GM23248 (cell line): Measurements from ENCODE around the gene MYO5C. TPM values are rescaled to one million over a fixed set of nuclear protein-coding genes. Genes with fewer than 3 reads are reported as not detected.

ENCODE experiments used
- DNase-seq: peaks from one replicate; pipeline ENCODE4 v3.0.0-alpha.2; 2015
- H2AFZ ChIP-seq: fragments of 200-600 bp; sonication (generic); 2 replicates; pipeline ENCODE4 v1.6.1; 2016; ENCODE audit warnings: antibody characterized with exemption
- H3F3A ChIP-seq: fragments of 200-600 bp; sonication (generic); 2 replicates; pipeline ENCODE4 v1.6.1; 2016; ENCODE audit warnings: mild to moderate bottlenecking, antibody characterized with exemption, mixed run types; ENCODE audit not compliant: insufficient read depth
- H3K27ac ChIP-seq: fragments of 200-600 bp; sonication (generic); 2 replicates; pipeline ENCODE4 v1.5.1; 2016; ENCODE audit warnings: mild to moderate bottlenecking
- H3K27me3 ChIP-seq: fragments of 200-600 bp; sonication (generic); replicated peaks from 2 replicates; pipeline ENCODE4 v1.6.1; 2016; ENCODE audit warnings: mild to moderate bottlenecking; ENCODE audit not compliant: insufficient read depth
- H3K36me3 ChIP-seq: fragments of 200-600 bp; sonication (generic); 2 replicates; pipeline ENCODE4 v1.6.1; 2016; ENCODE audit warnings: low read depth, mild to moderate bottlenecking
- H3K4me1 ChIP-seq: fragments of 200-600 bp; sonication (generic); 2 replicates; pipeline ENCODE4 v1.6.1; 2016; ENCODE audit warnings: mild to moderate bottlenecking; ENCODE audit not compliant: insufficient read depth
- H3K4me2 ChIP-seq: fragments of 200-600 bp; sonication (generic); one replicate; pipeline ENCODE4 v1.6.1; 2016; ENCODE audit warnings: mild to moderate bottlenecking; ENCODE audit not compliant: unreplicated experiment
- H3K4me3 ChIP-seq: fragments of 200-600 bp; sonication (generic); 2 replicates; pipeline ENCODE4 v1.5.1; 2016; ENCODE audit warnings: mild to moderate bottlenecking
- H3K79me2 ChIP-seq: fragments of 200-600 bp; sonication (generic); 2 replicates; pipeline ENCODE4 v1.6.1; 2016; ENCODE audit warnings: mild to moderate bottlenecking; ENCODE audit not compliant: insufficient read depth
- H3K9ac ChIP-seq: fragments of 200-600 bp; sonication (generic); 2 replicates; pipeline ENCODE4 v1.6.1; 2016; ENCODE audit warnings: mild to moderate bottlenecking
- H3K9me2 ChIP-seq: fragments of 200-600 bp; sonication (generic); 2 replicates; pipeline ENCODE4 v1.6.1; 2016; ENCODE audit warnings: mixed run types, mild to moderate bottlenecking, moderate library complexity; ENCODE audit not compliant: insufficient read depth
- H3K9me3 ChIP-seq: fragments of 200-600 bp; sonication (generic); one replicate; pipeline ENCODE4 v1.6.1; 2017; ENCODE audit warnings: low read depth
- H4K20me1 ChIP-seq: fragments of 200-600 bp; sonication (generic); 2 replicates; pipeline ENCODE4 v1.6.0; 2016; ENCODE audit not compliant: insufficient read depth
- EZH2 ChIP-seq: fragments of 200-600 bp; sonication (generic); IDR thresholded peaks from 2 replicates; pipeline ENCODE4 v1.6.1; 2018; ENCODE audit warnings: antibody characterized with exemption, mild to moderate bottlenecking; ENCODE audit not compliant: insufficient read depth, poor library complexity, severe bottlenecking
- EZH2phosphoT487 ChIP-seq: fragments of 200-600 bp; sonication (generic); IDR thresholded peaks from 2 replicates; pipeline ENCODE4 v1.6.1; 2018; ENCODE audit warnings: antibody characterized with exemption, moderate library complexity, mild to moderate bottlenecking, low read depth; ENCODE audit not compliant: insufficient read depth
- WGBS, 2 experiments: methylation state at CpG; one replicate each; pipeline ENCODE4 v1.1.6; 2015 to 2017; ENCODE audit warnings: low lambda C conversion rate in 2 of 2, low coverage in 1 of 2; ENCODE audit errors: missing lambda C conversion rate in 2 of 2; 5-methylcytosine and 5-hydroxymethylcytosine counted together
- in situ Hi-C: fragments of 300-500 bp; cut with MboI; formaldehyde crosslinking; loops from 2 replicates; pipeline ENCODE4 v1.15.0; 2020
- polyA plus RNA-seq: library from polyadenylated mRNA; unstranded; fragments of >200 nt; fragmentation: Nextera tagmentation; extraction: Ambion mirVana; gene quantifications from 2 replicates; pipeline ENCODE4 v1.2.1, GENCODE V29; 2016
- total RNA-seq: library from RNA; depleted of rRNA; stranded (reverse); fragments of >200 nt; shearing (Covaris generic); gene quantifications from 2 replicates; pipeline ENCODE4 v1.2.3, GENCODE V29; 2014

Gene MYO5C
- total and polyA plus RNA-seq, 2 experiments from 2014 or later = not detected

GRCh38 chr15:52283281-52283680 lies 12.3 kb downstream of the MYO5C start:
- Histone ChIP-seq H3K36me3 (no peaks in the 10 kb centered on the region), H3K79me2 (no peaks in the 10 kb centered on the region), H3F3A (no peaks in the 10 kb centered on the region), H3K27ac (no peak overlapping the region), H3K9ac (no peak overlapping the region), H2AFZ (no peak overlapping the region), H3K4me1 (no peaks in the 10 kb centered on the region), H4K20me1 (no peaks in the 10 kb centered on the region), H3K9me3 (no peaks in the 10 kb centered on the region), H3K4me2 (no peak overlapping the region), H3K27me3 (peaks cover 5% of the 10 kb centered on the region; the same call in 1 of the 2 replicates), H3K4me3 (no peak overlapping the region), H3K9me2 (no peaks in the 10 kb centered on the region)
- TF ChIP-seq EZH2phosphoT487 (no peak), EZH2 (no peak)
- in situ Hi-C loops = no loop called here
- DNase-seq = no peak
- 72 to 81% methylated on average over 6 of the region's 6 CpGs for WGBS, 2 experiments

- Histone ChIP-seq H3K79me2 (no peaks in the 10 kb centered on the region), H3K27ac (no peak overlapping the region), H3K36me3 (no peaks in the 10 kb centered on the region), H3K4me3 (no peak overlapping the region), H2AFZ (no peak overlapping the region), H3F3A (no peaks in the 10 kb centered on the region), H4K20me1 (no peaks in the 10 kb centered on the region), H3K4me2 (no peak overlapping the region), H3K9me2 (no peaks in the 10 kb centered on the region), H3K4me1 (no peaks in the 10 kb centered on the region), H3K9ac (no peak overlapping the region), H3K9me3 (no peaks in the 10 kb centered on the region), H3K27me3 (peaks cover 5% of the 10 kb centered on the region; the same call in 1 of the 2 replicates)
- no peak for DNase-seq
- TF ChIP-seq EZH2phosphoT487 (no peak), EZH2 (no peak)
- in situ Hi-C loops = no loop called here
- 86 to 92% methylated on average over 14 of the region's 14 CpGs for WGBS, 2 experiments
Observed at GRCh38 chr15:52282418-52282817, 13.2 kb downstream of the MYO5C start.

GRCh38 chr15:52281085-52282035 lies 14.2 kb downstream of the MYO5C start:
- WGBS, 2 experiments = 19 to 20% methylated on average over 10 of the region's 10 CpGs
- in situ Hi-C loops = no loop called here

GRCh38 chr15:52280326-52281084 lies 15.1 kb downstream of the MYO5C start:
- WGBS, 2 experiments = 74 to 82% methylated on average over 11 of the region's 11 CpGs
- Histone ChIP-seq H3K4me1 (no peaks in the 10 kb centered on the region), H3F3A (no peaks in the 10 kb centered on the region), H3K27ac (no peak overlapping the region), H2AFZ (no peak overlapping the region), H3K9ac (no peak overlapping the region), H3K4me3 (no peak overlapping the region), H3K79me2 (no peaks in the 10 kb centered on the region), H3K4me2 (no peak overlapping the region), H3K9me3 (no peaks in the 10 kb centered on the region), H3K9me2 (no peaks in the 10 kb centered on the region), H3K36me3 (no peaks in the 10 kb centered on the region), H3K27me3 (peaks cover 5% of the 10 kb centered on the region; the same call in 1 of the 2 replicates), H4K20me1 (no peaks in the 10 kb centered on the region)
- in situ Hi-C loops = no loop called here
- TF ChIP-seq EZH2phosphoT487 (no peak), EZH2 (no peak)
- DNase-seq = no peak

More at GRCh38 chr15:52281085-52282035, 14.2 kb downstream of the MYO5C start:
- no peak overlapping the region for H2AFZ ChIP-seq
- H3F3A ChIP-seq = no peaks in the 10 kb centered on the region
- H3K27ac ChIP-seq = no peak overlapping the region
- H3K9me3 ChIP-seq = no peaks in the 10 kb centered on the region
- no peaks in the 10 kb centered on the region for H3K79me2 ChIP-seq
- TF ChIP-seq EZH2 (no peak), EZH2phosphoT487 (no peak)
- no peaks in the 10 kb centered on the region for H3K4me1 ChIP-seq
- peaks cover 5% of the 10 kb centered on the region; the same call in 1 of the 2 replicates for H3K27me3 ChIP-seq
- H4K20me1 ChIP-seq = no peaks in the 10 kb centered on the region
- no peak overlapping the region for H3K4me2 ChIP-seq
- H3K36me3 ChIP-seq = no peaks in the 10 kb centered on the region
- DNase-seq = peak; percentile 35
- H3K4me3 ChIP-seq = no peak overlapping the region
- no peaks in the 10 kb centered on the region for H3K9me2 ChIP-seq
- no peak overlapping the region for H3K9ac ChIP-seq
